8988T (cell line): ENCODE results near the gene TMEM109.
"Not testable (repeated sequence)": the region's sequence is repeated elsewhere in the genome, so short reads cannot be mapped to it uniquely, and the experiment has no call there.

Experiments used
- DNase-seq: peaks from one replicate; pipeline ENCODE4 v3.0.0; 2011

Gene TMEM109

GRCh38 chr11:60878245-60879101 is 35.5 kb upstream of the TMEM109 start:
- no peak for DNase-seq

- no peak for DNase-seq
Measured at GRCh38 chr11:60879104-60879503, 34.9 kb upstream of the TMEM109 start.

GRCh38 chr11:60879971-60880588 is 33.9 kb upstream of the TMEM109 start:
- DNase-seq: no peak

DNA sequence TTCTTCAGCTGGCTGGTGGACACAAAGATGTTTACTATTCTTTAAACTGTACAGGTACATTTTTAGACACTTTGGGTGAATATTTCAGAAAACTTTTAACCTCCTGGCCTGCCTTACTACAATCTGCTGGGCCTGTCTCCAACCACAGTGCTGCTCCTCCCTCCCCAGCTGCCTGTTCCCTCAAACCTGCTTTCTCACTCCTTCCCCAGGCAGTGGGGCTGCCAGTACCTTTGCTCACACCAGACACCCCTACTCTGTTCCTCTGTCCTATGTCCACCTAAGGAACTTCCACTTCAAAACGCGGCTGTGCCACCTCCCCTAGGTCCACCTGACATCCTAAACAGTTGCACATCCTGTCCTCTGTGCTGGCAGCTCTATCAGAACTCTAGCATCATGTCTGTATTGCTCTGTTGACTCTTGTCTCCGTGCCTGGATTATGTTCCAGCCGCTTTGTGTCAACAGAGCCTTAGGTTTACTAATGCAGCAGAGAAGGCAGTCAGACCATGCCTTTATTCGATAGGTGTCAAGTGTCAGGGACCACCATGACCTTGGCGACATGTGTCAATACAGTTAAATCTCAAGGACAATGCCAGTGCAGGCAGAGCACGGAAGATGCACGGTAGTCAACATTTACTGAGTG is 33.2 kb upstream of the TMEM109 start:
- no peak for DNase-seq

- DNase-seq: peak; percentile 48
Measured at GRCh38 chr11:60887556-60887955, 26.4 kb upstream of the TMEM109 start.

- no peak for DNase-seq
Measured at GRCh38 chr11:60889869-60890311, 24.1 kb upstream of the TMEM109 start.

GRCh38 chr11:60890696-60891095 is 23.3 kb upstream of the TMEM109 start:
- no peak for DNase-seq

- DNase-seq: no peak
Measured at GRCh38 chr11:60891103-60891741, 22.7 kb upstream of the TMEM109 start.

GRCh38 chr11:60895687-60896086 is 18.3 kb upstream of the TMEM109 start:
- no peak for DNase-seq

- DNase-seq: no peak
Measured at GRCh38 chr11:60897496-60897895, 16.5 kb upstream of the TMEM109 start.

DNA sequence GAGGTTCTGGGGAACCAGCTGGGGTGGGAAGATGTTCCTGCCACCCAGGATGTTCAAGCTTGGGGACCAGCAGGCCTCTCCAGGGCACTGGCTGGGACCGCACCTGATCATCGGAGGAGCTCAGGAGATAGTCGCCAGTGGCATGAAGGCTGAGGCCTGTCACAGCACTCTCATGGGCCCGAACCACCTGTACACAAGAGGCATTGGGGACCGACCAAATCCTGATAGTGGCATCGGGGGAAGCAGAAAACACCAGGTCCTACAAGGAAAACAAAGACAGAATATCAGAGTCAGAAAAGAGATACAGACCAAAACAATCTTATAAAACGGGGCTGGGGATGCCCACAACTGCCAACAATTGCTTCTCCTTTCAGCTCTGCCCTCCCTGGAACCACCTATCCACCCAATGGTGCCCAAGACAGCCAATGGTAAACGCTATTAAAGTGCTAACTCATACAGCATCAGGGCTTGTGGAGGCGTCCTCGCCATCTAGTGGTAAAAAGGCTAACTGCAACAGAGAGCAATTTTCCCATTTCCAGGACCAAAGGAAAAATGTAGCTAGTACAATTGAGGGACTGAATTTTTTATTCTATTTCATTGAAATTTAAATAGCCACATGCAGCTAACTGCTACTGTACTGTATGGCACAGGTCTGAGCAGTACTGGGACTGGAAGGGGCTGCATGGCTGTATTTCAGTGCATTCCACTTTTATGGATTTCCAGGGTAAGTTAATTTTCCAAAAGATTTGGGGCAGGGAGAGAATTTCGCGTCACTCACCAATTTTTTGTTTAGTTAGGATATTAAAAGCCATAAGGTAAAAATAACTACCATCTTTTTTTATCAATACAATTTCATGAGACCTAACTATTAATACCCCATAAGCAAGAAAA is 14.7 kb upstream of the TMEM109 start:
- DNase-seq: no peak

DNA sequence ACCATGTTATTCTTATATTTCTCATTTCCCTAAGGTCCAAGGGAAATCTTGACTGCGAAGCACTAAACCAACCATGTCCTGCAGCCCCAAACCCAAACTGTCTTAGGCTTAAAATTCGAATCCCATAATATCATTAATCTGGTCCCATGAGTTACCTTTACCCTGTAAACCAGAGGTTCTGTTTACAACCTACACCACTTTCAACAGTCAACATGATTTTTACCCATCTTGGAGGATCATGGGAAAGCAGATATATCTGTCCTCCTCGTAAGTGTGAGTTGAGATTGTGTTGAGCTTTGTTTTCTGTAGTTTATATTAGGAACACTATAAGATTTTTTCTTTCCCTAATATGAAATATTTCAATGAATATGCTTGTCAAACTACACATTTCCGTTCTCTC is 14.0 kb upstream of the TMEM109 start:
- DNase-seq: no peak

GRCh38 chr11:60900673-60901404 is 13.1 kb upstream of the TMEM109 start:
- no peak for DNase-seq

- no peak for DNase-seq
Measured at GRCh38 chr11:60902625-60903024, 11.3 kb upstream of the TMEM109 start.

GRCh38 chr11:60905047-60905446 is 8.9 kb upstream of the TMEM109 start:
- DNase-seq: no peak

- DNase-seq: no peak
Measured at GRCh38 chr11:60905551-60906113, 8.3 kb upstream of the TMEM109 start.

DNA sequence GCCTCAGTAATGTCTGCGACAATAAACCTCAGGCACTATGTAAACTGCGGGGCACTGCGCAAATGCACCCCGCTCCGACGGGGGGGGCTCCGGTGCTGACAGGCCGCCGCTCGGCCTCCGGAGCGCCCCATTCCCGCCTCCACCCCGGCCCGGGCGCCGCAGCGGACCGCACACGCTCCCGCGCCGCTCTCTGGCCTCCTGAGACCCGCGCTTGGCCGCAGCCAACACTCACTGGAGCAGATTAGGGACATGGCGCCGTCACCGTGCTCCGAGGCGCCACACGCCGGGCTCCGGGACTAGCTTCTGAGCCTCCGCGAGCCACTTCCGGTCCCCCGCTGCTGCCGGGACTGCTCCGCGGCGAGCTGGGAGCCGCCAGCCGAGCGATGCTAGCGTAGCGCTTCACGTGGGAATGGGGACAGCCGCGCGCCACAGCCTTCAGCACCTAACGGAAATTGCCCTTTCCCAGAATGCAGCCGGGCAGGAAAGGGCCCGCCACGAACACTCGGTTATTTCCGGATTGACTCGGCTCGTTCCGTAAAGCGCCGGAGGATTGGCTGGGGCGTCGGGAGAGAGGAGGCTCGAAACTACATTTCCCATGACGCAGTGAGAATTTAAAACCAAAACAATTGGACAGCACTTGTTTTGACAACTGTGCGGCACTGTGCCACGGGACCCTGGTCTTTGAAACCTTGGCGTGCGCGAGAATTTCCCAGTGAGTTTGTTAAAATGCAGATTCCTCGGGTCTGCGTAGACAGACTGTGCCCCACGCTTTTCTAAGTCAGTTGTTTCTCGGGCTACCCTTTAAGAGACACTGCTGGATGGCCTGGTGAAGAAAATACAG is 7.6 kb upstream of the TMEM109 start, which contains the start of gene PRPF19:
Gene PRPF19, minus strand, starts transcription at position 454 of the 841 bp plus-strand sequence. Its CDS starts 203 bp downstream, at position 251.
- DNase-seq: peak; percentile 94

- DNase-seq: no peak
Measured at GRCh38 chr11:60908803-60909202, 5.2 kb upstream of the TMEM109 start.

GRCh38 chr11:60909680-60910280 is 4.2 kb upstream of the TMEM109 start:
- DNase-seq: not testable (repeated sequence)

- DNase-seq: no peak
Measured at GRCh38 chr11:60910281-60910687, 3.7 kb upstream of the TMEM109 start.
